Mammary epithelial cell (primary cell): ENCODE measurements around the gene RUNX1.

Source experiments
- EZH2 ChIP-seq: IDR thresholded peaks from 2 replicates; pipeline ENCODE4 v1.6.1; 2012; ENCODE audit warnings: low read length, inconsistent platforms, borderline replicate concordance
- TF ChIP-seq, protein P1 (sequence below), 2 donors: IDR thresholded peaks in 1 of 2; conservative IDR thresholded peaks in 1 of 2; 2 replicates each; pipeline ENCODE4 v1.5.1; 2011 to 2012; ENCODE audit warnings: inconsistent platforms in 2 of 2, low read length in 2 of 2, mild to moderate bottlenecking in 2 of 2, control low read depth in 1 of 2, low read depth in 1 of 2; ENCODE audit not compliant: insufficient read depth in 1 of 2; ENCODE audit errors: extremely low read depth in 1 of 2

DNA sequence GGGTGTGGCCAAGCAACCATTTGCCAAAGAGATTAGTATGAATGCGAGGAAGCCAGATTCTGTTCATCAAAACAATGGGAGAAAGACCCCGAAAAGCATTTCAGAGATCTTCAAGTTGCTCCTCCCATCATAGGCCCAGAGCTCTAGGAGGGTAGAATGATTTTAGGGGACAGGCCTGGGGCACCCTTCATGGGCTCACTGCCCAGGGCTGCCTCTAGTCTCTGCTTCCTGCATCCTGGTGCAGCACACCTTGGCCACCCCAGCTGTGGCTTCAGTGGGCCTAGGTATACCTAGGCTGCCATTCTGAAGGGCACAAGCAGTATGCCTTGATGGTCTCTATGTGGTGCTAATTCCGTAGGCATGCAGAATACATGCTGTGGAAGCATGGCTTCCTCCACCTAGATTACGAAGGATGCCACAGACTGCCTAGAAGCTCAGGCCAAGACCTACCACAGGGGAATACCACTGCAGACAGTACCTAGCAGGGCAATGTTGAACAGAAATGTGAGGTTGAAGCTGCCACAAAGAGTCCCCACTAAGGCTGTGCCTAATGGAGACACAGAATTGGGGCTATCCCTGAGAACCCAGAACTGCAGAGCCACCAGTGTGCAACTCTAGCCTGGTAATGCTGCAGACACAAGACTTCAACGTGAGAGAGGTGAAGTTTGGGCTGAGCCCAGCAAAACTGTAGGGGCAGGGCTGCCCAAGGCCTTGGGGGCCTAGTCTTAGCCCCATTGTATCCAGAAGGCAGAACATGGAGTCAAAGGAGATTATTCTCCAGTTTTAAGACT is 221.5 kb downstream of the RUNX1 start:
- TF ChIP-seq, protein P1, sequence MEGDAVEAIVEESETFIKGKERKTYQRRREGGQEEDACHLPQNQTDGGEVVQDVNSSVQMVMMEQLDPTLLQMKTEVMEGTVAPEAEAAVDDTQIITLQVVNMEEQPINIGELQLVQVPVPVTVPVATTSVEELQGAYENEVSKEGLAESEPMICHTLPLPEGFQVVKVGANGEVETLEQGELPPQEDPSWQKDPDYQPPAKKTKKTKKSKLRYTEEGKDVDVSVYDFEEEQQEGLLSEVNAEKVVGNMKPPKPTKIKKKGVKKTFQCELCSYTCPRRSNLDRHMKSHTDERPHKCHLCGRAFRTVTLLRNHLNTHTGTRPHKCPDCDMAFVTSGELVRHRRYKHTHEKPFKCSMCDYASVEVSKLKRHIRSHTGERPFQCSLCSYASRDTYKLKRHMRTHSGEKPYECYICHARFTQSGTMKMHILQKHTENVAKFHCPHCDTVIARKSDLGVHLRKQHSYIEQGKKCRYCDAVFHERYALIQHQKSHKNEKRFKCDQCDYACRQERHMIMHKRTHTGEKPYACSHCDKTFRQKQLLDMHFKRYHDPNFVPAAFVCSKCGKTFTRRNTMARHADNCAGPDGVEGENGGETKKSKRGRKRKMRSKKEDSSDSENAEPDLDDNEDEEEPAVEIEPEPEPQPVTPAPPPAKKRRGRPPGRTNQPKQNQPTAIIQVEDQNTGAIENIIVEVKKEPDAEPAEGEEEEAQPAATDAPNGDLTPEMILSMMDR (conservative IDR thresholded peaks at IDR 0.05 in 1 of 2, IDR thresholded peaks at IDR 0.05 in 1 of 2; ENCODE audit: extremely low read depth in 1 of 2, insufficient read depth in 1 of 2, low read depth in 1 of 2, low read length in 2 of 2) = no peak
- no peak for TF ChIP-seq EZH2
